ENCODE results near the gene RNF166. TPM values are rescaled to one million over a fixed set of nuclear protein-coding genes. Genes with fewer than 3 reads are reported as not detected.

RNF166 gene
- total and polyA plus RNA-seq, 2 of the 13 experiments (the other 11 are each of a cell fraction or from before 2014, with no cell fraction given), result 21.4 to 23.0 TPM

DNA sequence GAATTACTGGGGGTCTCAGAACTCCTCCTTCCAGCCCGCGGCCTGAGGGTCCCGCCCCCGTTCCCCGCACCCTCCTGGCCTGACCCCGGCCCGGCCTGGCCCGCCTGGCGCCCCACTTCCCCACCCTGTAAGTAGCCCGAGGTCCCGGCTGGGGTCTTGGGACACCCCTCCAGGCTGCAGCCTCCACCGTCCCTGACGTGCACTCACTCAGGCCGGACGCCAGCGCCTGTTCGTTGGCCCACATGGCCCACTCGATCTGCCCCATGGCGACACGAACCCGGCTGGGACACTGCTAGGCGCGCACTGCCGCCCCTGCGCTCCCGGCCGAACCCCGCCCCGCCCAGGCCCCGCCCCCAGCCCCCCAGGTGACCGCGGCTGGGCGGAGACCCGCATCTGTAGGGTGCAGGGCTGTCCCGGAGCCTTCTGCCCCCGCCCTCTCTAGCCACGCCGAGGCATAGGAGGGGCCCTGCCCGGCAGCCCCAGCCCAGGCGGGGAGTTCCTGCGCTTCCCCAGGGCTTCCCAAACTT lies 55.4 kb downstream of the RNF166 start, which contains the start of gene CYBA (continued):
- TF ChIP-seq, protein P1, sequence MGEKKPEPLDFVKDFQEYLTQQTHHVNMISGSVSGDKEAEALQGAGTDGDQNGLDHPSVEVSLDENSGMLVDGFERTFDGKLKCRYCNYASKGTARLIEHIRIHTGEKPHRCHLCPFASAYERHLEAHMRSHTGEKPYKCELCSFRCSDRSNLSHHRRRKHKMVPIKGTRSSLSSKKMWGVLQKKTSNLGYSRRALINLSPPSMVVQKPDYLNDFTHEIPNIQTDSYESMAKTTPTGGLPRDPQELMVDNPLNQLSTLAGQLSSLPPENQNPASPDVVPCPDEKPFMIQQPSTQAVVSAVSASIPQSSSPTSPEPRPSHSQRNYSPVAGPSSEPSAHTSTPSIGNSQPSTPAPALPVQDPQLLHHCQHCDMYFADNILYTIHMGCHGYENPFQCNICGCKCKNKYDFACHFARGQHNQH (CRISPR knock-in tag; IDR thresholded peaks at IDR 0.05), result no peak; the same call in 1 of the 2 replicates
- TF ChIP-seq YEATS2 (CRISPR knock-in tag; IDR thresholded peaks at IDR 0.05; ENCODE audit: borderline replicate concordance) (no peak), ZSCAN30 (CRISPR knock-in tag; IDR thresholded peaks at IDR 0.05) (no peak), GFI1 (CRISPR knock-in tag; IDR thresholded peaks at IDR 0.05; ENCODE audit: borderline replicate concordance) (no peak), ZFX (CRISPR knock-in tag; IDR thresholded peaks at IDR 0.05; ENCODE audit: low read depth) (peak; percentile 90), CENPX (CRISPR knock-in tag; IDR thresholded peaks at IDR 0.05) (no peak), MEIS2 (CRISPR knock-in tag; IDR thresholded peaks at IDR 0.05) (peak; percentile 52), HOXA9 (CRISPR knock-in tag; IDR thresholded peaks at IDR 0.05; ENCODE audit: borderline replicate concordance) (peak; percentile 87; the same call in 1 of the 2 replicates), MTF2 (CRISPR knock-in tag; IDR thresholded peaks at IDR 0.05; ENCODE audit: borderline replicate concordance) (peak; percentile 72; the same call in 1 of the 2 replicates), TOPORS (CRISPR knock-in tag; IDR thresholded peaks at IDR 0.05) (0 out of 2 replicates have a peak, but pooled peaks have one; percentile 39), FOXO1 (CRISPR knock-in tag; IDR thresholded peaks at IDR 0.05) (no peak), HOXD1 (CRISPR knock-in tag; IDR thresholded peaks at IDR 0.05) (peak; percentile 74), ZNF7 (CRISPR knock-in tag; IDR thresholded peaks at IDR 0.05) (peak; percentile 18; the same call in 1 of the 2 replicates), ARID2 (CRISPR knock-in tag; IDR thresholded peaks at IDR 0.05; ENCODE audit: borderline replicate concordance) (peak; percentile 67; the same call in 1 of the 2 replicates)
- TF ChIP-seq, protein P2, sequence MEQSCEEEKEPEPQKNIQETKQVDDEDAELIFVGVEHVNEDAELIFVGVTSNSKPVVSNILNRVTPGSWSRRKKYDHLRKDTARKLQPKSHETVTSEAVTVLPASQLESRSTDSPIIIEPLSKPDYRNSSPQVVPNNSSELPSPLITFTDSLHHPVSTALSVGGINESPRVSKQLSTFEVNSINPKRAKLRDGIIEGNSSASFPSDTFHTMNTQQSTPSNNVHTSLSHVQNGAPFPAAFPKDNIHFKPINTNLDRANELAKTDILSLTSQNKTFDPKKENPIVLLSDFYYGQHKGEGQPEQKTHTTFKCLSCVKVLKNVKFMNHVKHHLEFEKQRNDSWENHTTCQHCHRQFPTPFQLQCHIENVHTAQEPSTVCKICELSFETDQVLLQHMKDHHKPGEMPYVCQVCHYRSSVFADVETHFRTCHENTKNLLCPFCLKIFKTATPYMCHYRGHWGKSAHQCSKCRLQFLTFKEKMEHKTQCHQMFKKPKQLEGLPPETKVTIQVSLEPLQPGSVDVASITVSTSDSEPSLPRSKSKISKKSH (CRISPR knock-in tag; IDR thresholded peaks at IDR 0.05; ENCODE audit: borderline replicate concordance), result no peak
- TF ChIP-seq, protein P3, sequence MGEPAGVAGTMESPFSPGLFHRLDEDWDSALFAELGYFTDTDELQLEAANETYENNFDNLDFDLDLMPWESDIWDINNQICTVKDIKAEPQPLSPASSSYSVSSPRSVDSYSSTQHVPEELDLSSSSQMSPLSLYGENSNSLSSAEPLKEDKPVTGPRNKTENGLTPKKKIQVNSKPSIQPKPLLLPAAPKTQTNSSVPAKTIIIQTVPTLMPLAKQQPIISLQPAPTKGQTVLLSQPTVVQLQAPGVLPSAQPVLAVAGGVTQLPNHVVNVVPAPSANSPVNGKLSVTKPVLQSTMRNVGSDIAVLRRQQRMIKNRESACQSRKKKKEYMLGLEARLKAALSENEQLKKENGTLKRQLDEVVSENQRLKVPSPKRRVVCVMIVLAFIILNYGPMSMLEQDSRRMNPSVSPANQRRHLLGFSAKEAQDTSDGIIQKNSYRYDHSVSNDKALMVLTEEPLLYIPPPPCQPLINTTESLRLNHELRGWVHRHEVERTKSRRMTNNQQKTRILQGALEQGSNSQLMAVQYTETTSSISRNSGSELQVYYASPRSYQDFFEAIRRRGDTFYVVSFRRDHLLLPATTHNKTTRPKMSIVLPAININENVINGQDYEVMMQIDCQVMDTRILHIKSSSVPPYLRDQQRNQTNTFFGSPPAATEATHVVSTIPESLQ (CRISPR knock-in tag; conservative IDR thresholded peaks at IDR 0.05), result no peak
- TF ChIP-seq, protein P4, sequence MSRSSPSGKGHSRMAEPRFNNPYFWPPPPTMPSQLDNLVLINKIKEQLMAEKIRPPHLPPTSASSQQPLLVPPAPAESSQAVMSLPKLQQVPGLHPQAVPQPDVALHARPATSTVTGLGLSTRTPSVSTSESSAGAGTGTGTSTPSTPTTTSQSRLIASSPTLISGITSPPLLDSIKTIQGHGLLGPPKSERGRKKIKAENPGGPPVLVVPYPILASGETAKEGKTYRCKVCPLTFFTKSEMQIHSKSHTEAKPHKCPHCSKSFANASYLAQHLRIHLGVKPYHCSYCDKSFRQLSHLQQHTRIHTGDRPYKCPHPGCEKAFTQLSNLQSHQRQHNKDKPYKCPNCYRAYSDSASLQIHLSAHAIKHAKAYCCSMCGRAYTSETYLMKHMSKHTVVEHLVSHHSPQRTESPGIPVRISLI (CRISPR knock-in tag; IDR thresholded peaks at IDR 0.05; ENCODE audit: borderline replicate concordance), result 0 out of 2 replicates have a peak, but pooled peaks have one; percentile 6
- TF ChIP-seq, protein P5, sequence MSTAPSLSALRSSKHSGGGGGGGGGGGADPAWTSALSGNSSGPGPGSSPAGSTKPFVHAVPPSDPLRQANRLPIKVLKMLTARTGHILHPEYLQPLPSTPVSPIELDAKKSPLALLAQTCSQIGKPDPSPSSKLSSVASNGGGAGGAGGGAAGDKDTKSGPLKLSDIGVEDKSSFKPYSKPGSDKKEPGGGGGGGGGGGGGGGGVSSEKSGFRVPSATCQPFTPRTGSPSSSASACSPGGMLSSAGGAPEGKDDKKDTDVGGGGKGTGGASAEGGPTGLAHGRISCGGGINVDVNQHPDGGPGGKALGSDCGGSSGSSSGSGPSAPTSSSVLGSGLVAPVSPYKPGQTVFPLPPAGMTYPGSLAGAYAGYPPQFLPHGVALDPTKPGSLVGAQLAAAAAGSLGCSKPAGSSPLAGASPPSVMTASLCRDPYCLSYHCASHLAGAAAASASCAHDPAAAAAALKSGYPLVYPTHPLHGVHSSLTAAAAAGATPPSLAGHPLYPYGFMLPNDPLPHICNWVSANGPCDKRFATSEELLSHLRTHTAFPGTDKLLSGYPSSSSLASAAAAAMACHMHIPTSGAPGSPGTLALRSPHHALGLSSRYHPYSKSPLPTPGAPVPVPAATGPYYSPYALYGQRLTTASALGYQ (CRISPR knock-in tag; IDR thresholded peaks at IDR 0.05), result no peak
- TF ChIP-seq, protein P6, sequence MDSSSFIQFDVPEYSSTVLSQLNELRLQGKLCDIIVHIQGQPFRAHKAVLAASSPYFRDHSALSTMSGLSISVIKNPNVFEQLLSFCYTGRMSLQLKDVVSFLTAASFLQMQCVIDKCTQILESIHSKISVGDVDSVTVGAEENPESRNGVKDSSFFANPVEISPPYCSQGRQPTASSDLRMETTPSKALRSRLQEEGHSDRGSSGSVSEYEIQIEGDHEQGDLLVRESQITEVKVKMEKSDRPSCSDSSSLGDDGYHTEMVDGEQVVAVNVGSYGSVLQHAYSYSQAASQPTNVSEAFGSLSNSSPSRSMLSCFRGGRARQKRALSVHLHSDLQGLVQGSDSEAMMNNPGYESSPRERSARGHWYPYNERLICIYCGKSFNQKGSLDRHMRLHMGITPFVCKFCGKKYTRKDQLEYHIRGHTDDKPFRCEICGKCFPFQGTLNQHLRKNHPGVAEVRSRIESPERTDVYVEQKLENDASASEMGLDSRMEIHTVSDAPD (CRISPR knock-in tag; IDR thresholded peaks at IDR 0.05), result peak; percentile 13; the same call in 1 of the 2 replicates
